ENCODE measurements around the gene GDPD5.

GRCh38 chr11:75433443-75433842 is 92.3 kb downstream of the GDPD5 start:
- TF ChIP-seq CTCF (IDR thresholded peaks at IDR 0.05) (no peak), EP300 (IDR thresholded peaks at IDR 0.05) (no peak), POLR2A (IDR thresholded peaks at IDR 0.05) (no peak)

Measured in ovary (tissue), 3 donors.